ENCODE results near the gene NUB1.

GRCh38 chr7:151405588-151405987, 64.0 kb downstream of the NUB1 start:
- no peak for TF ChIP-seq GATA2 (IDR thresholded peaks at IDR 0.05; ENCODE audit: low read depth, low read length)
- TF ChIP-seq GATA3 (IDR thresholded peaks at IDR 0.05; ENCODE audit: low read depth, low read length) = no peak
